ENCODE results near the gene IDNK. TPM values are rescaled to one million over a fixed set of nuclear protein-coding genes. Genes with fewer than 3 reads are reported as not detected.

The IDNK gene
- total RNA-seq, 1 experiment from 2014 or later, result 0.50 TPM

- peaks cover 8% of the 10 kb centered on the region for H3K27me3 Mint-ChIP-seq (ENCODE audit: low read depth)
- H3K4me3 Mint-ChIP-seq, result peak overlapping the region; percentile 1
- DNase-seq (ENCODE audit: low spot score), result peak; percentile 28
- peak; percentile 36 for ATAC-seq
- peak; percentile 82 for TF ChIP-seq ETV6 (CRISPR knock-in tag; IDR thresholded peaks at IDR 0.05)
- TF ChIP-seq IRF2 (CRISPR knock-in tag; IDR thresholded peaks at IDR 0.05; ENCODE audit: borderline replicate concordance, low read depth), result no peak
- TF ChIP-seq CTCF (IDR thresholded peaks at IDR 0.05), result peak; percentile 24; the same call in 1 of the 2 replicates
- H3K9me3 Mint-ChIP-seq, result no peaks in the 10 kb centered on the region
- no peak overlapping the region for H3K27ac Mint-ChIP-seq
- POLR2A ChIA-PET, result interaction anchor here (1.0 kb wide), 1 partner anchor 87 kb away, joined by 5 read pairs; the partner anchor contains the start of gene UBQLN1
- H3K4me1 Mint-ChIP-seq, result peaks cover 17% of the 10 kb centered on the region
- CTCF ChIA-PET, result interaction anchor here (0.6 to 2.5 kb wide), 24 partner anchors 10 to 547 kb away, joined by 3 to 71 read pairs (median 5); partner anchors contain the start of genes FRMD3 and UBQLN1
- H3K36me3 Mint-ChIP-seq, result no peaks in the 10 kb centered on the region
Measured at GRCh38 chr9:83620841-83621636, 1.9 kb upstream of the IDNK start.

GRCh38 chr9:83622433-83622938 lies 457 bp upstream of the IDNK start:
- POLR2A ChIA-PET, result interaction anchor here (1.0 kb wide), 1 partner anchor 85 kb away, joined by 4 read pairs; the partner anchor contains the start of gene UBQLN1
- peak overlapping the region; percentile 80 for H3K4me3 Mint-ChIP-seq
- ATAC-seq, result no peak

GRCh38 chr9:83623679-83624076 lies 735 bp downstream of the IDNK start:
- no peak for TF ChIP-seq RORB (CRISPR knock-in tag; IDR thresholded peaks at IDR 0.05)
- no peak for TF ChIP-seq MAX (CRISPR knock-in tag; IDR thresholded peaks at IDR 0.05)
- no peak for TF ChIP-seq ELF4 (CRISPR knock-in tag; IDR thresholded peaks at IDR 0.05; ENCODE audit: low read depth)
- no peak for TF ChIP-seq SMAD4 (CRISPR knock-in tag; IDR thresholded peaks at IDR 0.05)
- TF ChIP-seq NR2C2 (CRISPR knock-in tag; IDR thresholded peaks at IDR 0.05), result no peak
- ChIA-PET POLR2A (interaction anchor here (1.5 kb wide), 1 partner anchor 297 kb away, joined by 3 read pairs; the partner anchor contains the start of gene KIF27), CTCF (interaction anchor here (1.2 to 2.1 kb wide), 2 partner anchors 26 to 289 kb away, joined by 5 to 15 read pairs; no protein-coding TSS in a partner anchor)
- H3K27ac Mint-ChIP-seq, result no peak overlapping the region
- H3K27me3 Mint-ChIP-seq (ENCODE audit: low read depth), result peaks cover 8% of the 10 kb centered on the region
- no peak; the same call in 1 of the 2 replicates for ATAC-seq
- H3K4me1 Mint-ChIP-seq, result peaks cover 18% of the 10 kb centered on the region
- DNase-seq (ENCODE audit: low spot score), result no peak
- H3K36me3 Mint-ChIP-seq, result no peaks in the 10 kb centered on the region
- peak overlapping the region; percentile 80 for H3K4me3 Mint-ChIP-seq
- H3K9me3 Mint-ChIP-seq, result no peaks in the 10 kb centered on the region

More at GRCh38 chr9:83622433-83622938, 457 bp upstream of the IDNK start:
- Mint-ChIP-seq H3K4me1 (peaks cover 17% of the 10 kb centered on the region), H3K9me3 (no peaks in the 10 kb centered on the region), H3K36me3 (no peaks in the 10 kb centered on the region), H3K27ac (no peak overlapping the region), H3K27me3 (ENCODE audit: low read depth) (peaks cover 8% of the 10 kb centered on the region)
- DNase-seq (ENCODE audit: low spot score), result no peak
- TF ChIP-seq TEAD1 (CRISPR knock-in tag; IDR thresholded peaks at IDR 0.05) (no peak), ZNF423 (CRISPR knock-in tag; IDR thresholded peaks at IDR 0.05) (no peak), ERG (CRISPR knock-in tag; IDR thresholded peaks at IDR 0.05) (no peak), MYBL2 (CRISPR knock-in tag; IDR thresholded peaks at IDR 0.05) (no peak; the same call in 1 of the 2 replicates), CREM (CRISPR knock-in tag; IDR thresholded peaks at IDR 0.05) (no peak), CDX4 (CRISPR knock-in tag; IDR thresholded peaks at IDR 0.05; ENCODE audit: borderline replicate concordance) (no peak), NR1H2 (CRISPR knock-in tag; IDR thresholded peaks at IDR 0.05) (no peak), ESRRA (CRISPR knock-in tag; IDR thresholded peaks at IDR 0.05; ENCODE audit: borderline replicate concordance) (no peak)
- CTCF ChIA-PET, result interaction anchor here (0.7 to 2.5 kb wide), 6 partner anchors 9 to 403 kb away, joined by 3 to 32 read pairs (median 4); no protein-coding TSS in a partner anchor

Measured in WTC11 (cell line).